ENCODE data around the gene JMJD6. TPM values are rescaled to one million over a fixed set of nuclear protein-coding genes. Genes with fewer than 3 reads are reported as not detected.
A peak's percentile ranks its signal among the peaks of the same experiment; 100 is the strongest.
"Not testable (repeated sequence)": the region's sequence is repeated elsewhere in the genome, so short reads cannot be mapped to it uniquely, and the experiment has no call there.

Gene JMJD6
- polyA plus RNA-seq, 5 donors = 20.2 to 28.9 (median 25.5) TPM

- peak; percentile 65 to 68 for DNase-seq
Measured at GRCh38 chr17:76700617-76701470, 25.6 kb downstream of the JMJD6 start.

- no peak for DNase-seq
Measured at GRCh38 chr17:76700270-76700616, 26.2 kb downstream of the JMJD6 start.

DNA sequence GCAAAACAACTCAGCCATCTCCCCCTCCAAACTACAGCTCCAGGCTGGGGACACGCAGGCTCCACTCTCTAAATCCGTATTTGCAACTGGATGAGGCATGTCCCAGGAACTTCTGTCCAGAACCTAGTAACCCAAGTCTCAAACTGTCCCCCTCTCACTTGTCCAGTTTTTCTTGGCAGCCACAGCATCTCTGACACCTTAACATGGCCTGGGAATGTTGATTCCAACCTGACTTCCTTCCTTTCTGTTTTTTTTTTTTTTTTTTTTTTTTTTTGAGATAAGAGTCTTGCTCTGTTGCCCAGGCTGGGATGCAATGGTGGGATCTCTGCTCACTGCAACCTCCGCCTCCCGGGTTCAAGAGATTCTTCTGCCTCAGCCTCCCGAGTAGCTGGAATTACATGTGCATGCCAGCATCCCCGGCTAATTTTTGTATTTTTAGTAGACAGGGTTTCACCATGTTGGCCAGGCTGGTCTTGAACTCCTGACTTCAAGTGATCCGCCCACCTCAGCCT, 27.9 kb downstream of the JMJD6 start:
- not testable (repeated sequence) for DNase-seq

DNA sequence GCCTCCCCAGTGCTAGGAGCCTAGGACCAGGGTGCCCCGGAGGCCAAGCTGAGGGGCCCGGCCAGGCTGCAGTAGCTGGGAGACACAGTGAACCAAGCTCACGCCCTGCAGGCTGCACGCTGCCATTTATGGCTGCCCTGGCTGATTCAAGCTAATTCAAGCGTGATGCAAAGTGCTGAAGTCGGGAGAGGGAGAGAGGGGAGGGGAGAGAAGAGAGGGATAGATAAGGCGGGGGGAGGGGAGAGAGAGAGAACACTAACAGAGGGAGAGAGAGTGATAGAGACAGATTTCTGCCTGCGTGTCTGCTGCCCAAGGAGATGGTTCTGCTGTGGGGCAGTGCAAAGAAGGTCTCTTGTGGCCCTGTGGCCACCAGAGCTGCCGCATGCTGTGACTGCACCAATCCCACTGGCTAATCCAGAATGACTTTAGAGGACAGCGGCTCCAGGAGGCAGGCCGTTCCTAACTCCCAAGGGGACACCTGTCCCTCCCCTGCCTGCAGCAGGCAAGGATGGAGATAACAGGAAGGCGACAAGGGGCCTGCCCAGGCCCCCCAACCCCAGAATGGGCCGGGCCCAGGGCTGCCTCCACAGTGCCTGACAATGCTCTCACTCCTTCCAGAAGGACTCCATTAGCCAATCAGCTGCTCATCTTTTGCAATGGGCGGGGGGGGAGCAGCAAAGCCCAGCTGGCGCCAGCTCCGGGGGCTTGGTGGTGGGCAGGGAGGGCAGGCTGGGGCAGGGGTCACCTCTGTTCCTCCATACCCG, 28.5 kb downstream of the JMJD6 start:
- no peak for DNase-seq

GRCh38 chr17:76696763-76697701, 29.4 kb downstream of the JMJD6 start:
- DNase-seq = no peak

DNA sequence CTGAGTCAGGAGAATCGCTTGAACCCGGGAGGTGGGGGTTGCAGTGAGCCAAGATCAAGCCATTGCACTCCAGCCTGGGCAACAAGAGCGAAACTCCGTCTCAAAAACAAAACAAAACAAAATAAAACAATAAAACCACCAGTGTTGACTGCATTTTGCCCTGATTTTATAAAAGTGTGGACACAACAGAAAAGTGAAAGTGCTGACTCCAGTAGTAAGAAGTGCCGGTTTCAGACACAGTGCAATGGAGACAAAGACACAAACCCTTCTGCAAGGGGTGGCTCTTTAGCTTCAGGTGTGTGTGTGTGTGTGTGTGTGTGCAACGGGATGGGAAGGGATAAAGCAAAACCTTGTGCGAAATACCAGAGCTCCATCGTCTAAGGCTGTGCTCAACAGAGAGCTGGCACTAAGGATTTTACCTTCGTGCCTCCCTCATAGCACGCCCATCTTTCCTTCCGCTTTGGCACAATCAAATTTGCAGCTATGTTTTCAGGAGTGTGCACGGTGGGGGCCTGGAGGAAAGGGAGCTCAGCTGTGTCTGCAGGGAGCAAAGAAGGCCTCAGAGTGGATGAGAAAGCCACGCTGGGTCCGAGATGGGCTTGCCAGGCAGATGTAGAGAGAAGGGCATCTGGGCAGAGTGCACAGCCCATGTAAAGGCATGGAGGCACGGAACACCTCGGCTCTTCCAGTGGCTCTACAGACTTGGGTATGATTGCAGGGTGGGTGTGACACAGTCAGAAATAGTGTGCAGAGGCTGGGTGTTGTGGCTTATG, 31.2 kb downstream of the JMJD6 start:
- no peak for DNase-seq

DNA sequence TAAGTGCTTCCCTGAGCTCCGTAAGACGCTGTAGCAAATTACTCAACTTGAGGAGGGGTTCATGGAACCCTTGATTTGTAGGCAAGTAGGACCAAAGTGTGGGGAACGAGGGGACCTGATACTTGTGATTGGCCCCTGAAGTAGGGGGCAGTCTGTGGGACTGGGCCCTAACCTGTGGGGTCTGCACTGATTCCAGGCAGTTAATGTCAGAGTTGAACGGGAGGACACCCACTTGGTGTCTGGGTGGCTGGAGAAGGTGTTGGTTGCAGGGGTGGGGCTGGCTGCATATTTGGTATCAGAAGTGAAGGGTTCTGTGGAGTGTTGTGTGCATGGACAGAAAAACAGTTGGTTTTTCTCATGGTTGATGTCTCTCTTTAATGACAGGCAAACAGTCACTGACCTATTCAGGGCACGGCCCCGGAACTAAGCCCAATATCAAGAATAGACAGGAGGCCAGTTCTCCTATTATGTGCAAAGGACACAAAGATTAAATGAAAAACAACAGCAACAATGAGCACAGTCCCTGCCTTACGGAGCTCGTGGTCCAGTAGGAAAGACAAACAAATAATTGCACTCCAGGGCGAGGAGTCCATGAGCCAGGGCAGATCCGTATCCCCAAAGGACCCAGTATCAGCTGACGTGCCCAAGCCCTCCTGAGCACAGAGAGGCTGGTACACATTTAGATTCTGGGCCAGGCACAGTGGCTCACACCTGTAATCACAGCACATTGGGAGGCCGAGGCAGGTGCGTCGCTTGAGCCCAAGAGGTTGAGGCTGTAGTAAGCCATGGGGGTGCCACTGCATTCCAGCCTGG, 34.8 kb downstream of the JMJD6 start:
- no peak for DNase-seq

DNA sequence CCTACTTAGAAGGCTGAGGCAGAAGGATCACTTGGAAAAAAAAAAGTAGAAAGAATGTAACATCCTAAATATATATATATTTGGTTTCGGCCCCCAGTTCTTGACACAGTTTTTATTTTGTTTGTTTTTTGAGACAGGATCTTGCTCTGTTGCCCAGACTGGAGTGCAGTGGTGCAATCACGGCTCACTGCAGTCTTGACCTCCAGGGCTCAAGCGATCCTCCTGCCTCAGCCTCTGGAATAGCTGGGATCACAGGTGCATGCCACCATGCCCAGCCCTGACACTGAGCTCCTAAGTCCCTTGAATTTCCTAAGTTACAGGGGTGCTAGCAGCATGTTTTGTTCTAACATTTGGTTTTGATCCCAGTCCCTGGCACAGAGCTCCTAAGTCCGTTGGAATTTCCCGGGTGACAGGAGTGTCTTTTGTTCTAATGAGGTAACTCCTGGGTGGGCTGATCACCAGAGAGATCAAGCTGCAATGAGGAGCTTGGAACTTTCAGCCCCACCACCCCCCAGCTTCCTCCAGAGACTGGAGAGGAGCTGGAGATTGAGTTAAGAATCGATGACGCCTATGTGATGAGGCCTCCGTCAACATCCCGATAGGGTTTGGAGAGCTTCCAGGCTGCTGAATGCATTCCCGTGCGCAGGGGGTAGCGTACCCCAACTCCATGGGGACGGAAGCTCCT, 35.7 kb downstream of the JMJD6 start:
- no peak for DNase-seq

DNA sequence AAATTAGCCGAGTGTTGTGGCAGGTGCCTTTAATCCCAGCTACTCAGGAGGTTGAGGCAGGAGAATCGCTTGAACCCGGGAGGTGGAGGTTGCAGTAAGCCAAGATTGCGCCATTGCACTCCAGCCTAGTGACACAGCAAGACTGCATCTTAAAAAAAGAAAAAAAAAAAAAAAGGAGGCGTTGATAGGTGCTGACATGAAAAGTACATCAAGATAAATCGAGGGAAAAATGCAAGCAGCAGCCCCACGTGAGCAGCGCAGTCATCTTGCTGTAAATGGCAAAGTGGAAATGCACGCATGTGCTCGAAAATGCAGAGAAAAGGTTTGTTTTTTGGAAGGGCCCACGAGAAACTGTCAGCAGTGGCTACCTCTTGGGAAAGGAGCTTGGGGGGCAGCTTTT, 36.5 kb downstream of the JMJD6 start:
- no peak for DNase-seq

- DNase-seq = no peak
Measured at GRCh38 chr17:76688165-76688622, 38.2 kb downstream of the JMJD6 start.

DNA sequence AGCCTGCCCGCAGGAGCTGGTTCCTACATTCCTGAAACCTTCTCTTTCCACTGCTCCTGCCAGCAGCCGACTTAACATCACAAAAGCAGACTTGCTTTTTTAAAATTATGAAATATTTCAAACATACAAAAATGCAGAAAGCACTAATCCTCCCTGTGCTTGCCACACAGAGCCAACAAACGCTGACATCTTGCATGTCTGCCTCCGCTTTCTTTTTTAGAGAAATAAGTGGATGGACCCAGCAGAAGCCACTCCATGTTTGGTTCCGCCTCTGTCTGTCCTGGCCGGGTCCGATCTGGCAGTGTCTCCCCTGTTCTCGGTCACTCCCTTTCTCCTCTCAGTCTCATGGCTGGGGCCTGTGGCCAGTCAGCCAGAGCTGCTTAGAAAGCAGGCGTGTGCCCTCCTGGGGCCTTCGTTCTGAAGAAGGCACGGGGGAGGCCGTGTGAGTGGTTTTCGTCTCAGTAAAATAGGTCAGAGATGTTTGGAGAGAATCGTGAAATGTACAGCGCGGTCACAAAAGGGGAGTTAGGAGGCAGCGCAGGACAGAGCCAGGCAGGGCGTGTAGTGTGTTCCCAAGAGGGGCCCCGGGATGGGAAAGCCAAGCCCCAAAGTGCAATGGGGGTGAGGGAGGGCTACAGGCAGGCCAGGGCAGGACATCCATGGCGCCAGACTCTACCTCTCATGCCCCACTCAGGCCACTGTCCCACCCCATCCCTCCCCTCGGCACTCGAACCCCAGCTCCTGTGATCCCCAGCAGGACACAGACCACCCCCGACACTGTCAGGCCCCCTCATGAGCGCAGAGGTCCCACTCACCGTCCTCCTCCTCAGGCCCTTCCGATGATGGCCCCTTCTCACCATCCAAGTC, 38.9 kb downstream of the JMJD6 start:
- DNase-seq = no peak

- DNase-seq = no peak
Measured at GRCh38 chr17:76686538-76687297, 39.7 kb downstream of the JMJD6 start.

DNA sequence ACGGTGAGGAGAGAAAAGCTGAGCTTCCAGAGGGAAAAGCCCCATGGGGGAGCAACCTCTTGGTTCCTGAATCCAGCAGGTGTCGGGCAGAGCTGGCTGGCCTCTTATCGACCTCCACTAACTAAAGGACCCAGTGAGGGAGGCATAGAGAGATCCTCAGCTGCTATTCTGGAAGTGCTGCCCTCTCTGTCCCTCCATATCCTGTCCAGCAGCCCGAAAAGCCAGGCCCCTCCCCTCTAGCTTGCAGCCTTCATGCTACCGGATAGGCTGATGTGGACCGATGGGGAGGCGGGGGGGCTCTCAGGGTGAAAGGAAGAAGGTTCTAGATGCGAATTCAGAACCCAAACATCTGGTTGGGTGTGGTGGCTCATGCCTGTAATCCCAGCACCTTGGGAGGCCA, 40.6 kb downstream of the JMJD6 start:
- no peak for DNase-seq

GRCh38 chr17:76685366-76685765, 41.0 kb downstream of the JMJD6 start:
- DNase-seq = no peak

- DNase-seq = no peak
Measured at GRCh38 chr17:76684756-76685155, 41.6 kb downstream of the JMJD6 start.

- no peak for DNase-seq
Measured at GRCh38 chr17:76683921-76684745, 42.3 kb downstream of the JMJD6 start.
